SHP77 (cell line): ENCODE data around the gene ZNF385D.

Source experiments
- DNase-seq, 2 experiments: peaks; one replicate each; lab custom pipeline; 2025; lab: John Stamatoyannopoulos, UW

ZNF385D gene

GRCh38 chr3:21670386-21670785 lies 80.6 kb downstream of the ZNF385D start:
- DNase-seq = no peak

- no peak for DNase-seq
These were observed 83.0 kb downstream of the ZNF385D start for GRCh38 chr3:21668012-21668411.

- DNase-seq = no peak
These were observed 85.4 kb downstream of the ZNF385D start for GRCh38 chr3:21665444-21666100.

GRCh38 chr3:21664996-21665395 lies 86.0 kb downstream of the ZNF385D start:
- DNase-seq = no peak

- no peak for DNase-seq
These were observed 88.6 kb downstream of the ZNF385D start for GRCh38 chr3:21662403-21662802.

GRCh38 chr3:21654662-21655061 lies 96.3 kb downstream of the ZNF385D start:
- DNase-seq = no peak

GRCh38 chr3:21654241-21654640 lies 96.8 kb downstream of the ZNF385D start:
- DNase-seq = no peak

GRCh38 chr3:21649519-21649918 lies 101.5 kb downstream of the ZNF385D start:
- DNase-seq = no peak

- no peak for DNase-seq
These were observed 103.0 kb downstream of the ZNF385D start for GRCh38 chr3:21647961-21648360.

- DNase-seq = no peak
These were observed 105.7 kb downstream of the ZNF385D start for GRCh38 chr3:21645121-21645897.

GRCh38 chr3:21644268-21644667 lies 106.7 kb downstream of the ZNF385D start:
- DNase-seq = no peak

GRCh38 chr3:21643752-21644151 lies 107.3 kb downstream of the ZNF385D start:
- no peak for DNase-seq

GRCh38 chr3:21642433-21642832 lies 108.6 kb downstream of the ZNF385D start:
- no peak for DNase-seq

GRCh38 chr3:21641959-21642358 lies 109.1 kb downstream of the ZNF385D start:
- no peak for DNase-seq

GRCh38 chr3:21638488-21638887 lies 112.5 kb downstream of the ZNF385D start:
- no peak for DNase-seq

GRCh38 chr3:21634112-21634511 lies 116.9 kb downstream of the ZNF385D start:
- DNase-seq = no peak

GRCh38 chr3:21624524-21624923 lies 126.5 kb downstream of the ZNF385D start:
- DNase-seq = no peak

GRCh38 chr3:21621181-21621651 lies 129.8 kb downstream of the ZNF385D start:
- DNase-seq = no peak

GRCh38 chr3:21620511-21621155 lies 130.4 kb downstream of the ZNF385D start:
- no peak for DNase-seq

- DNase-seq = no peak
These were observed 132.3 kb downstream of the ZNF385D start for GRCh38 chr3:21618695-21619094.

- DNase-seq = no peak
These were observed 137.5 kb downstream of the ZNF385D start for GRCh38 chr3:21613372-21614070.

- DNase-seq = no peak
These were observed 149.8 kb downstream of the ZNF385D start for GRCh38 chr3:21601178-21601577.
